Measurements from ENCODE around the gene ADAM12.
"Not testable (repeated sequence)": the region's sequence is repeated elsewhere in the genome, so short reads cannot be mapped to it uniquely, and the experiment has no call there.

Gene ADAM12

GRCh38 chr10:125979976-125980375, 408.3 kb downstream of the ADAM12 start:
- TF ChIP-seq CTCF (IDR thresholded peaks at IDR 0.05; ENCODE audit: extremely low read depth, insufficient read depth, missing control alignments) = no peak
- in situ Hi-C loops (cut with MboI; ENCODE audit: low pct_unique_long_range_greater_than_20kb, low sequenced_read_pairs, unreplicated experiment) = loop anchor here (25.0 kb wide), 1 partner anchor 507 kb away; no protein-coding TSS in a partner anchor
- no peak for DNase-seq (ENCODE audit: low spot score)

GRCh38 chr10:125976960-125977605, 411.2 kb downstream of the ADAM12 start:
- in situ Hi-C loops (cut with MboI; ENCODE audit: low pct_unique_long_range_greater_than_20kb, low sequenced_read_pairs, unreplicated experiment) = loop anchor here (25.0 kb wide), 1 partner anchor 510 kb away; no protein-coding TSS in a partner anchor
- DNase-seq (ENCODE audit: low spot score) = no peak
- peak; percentile 25 for TF ChIP-seq CTCF (IDR thresholded peaks at IDR 0.05; ENCODE audit: extremely low read depth, insufficient read depth, missing control alignments)

GRCh38 chr10:125970077-125970630, 418.1 kb downstream of the ADAM12 start:
- DNase-seq (ENCODE audit: low spot score); in situ Hi-C loops (cut with MboI; ENCODE audit: low pct_unique_long_range_greater_than_20kb, low sequenced_read_pairs, unreplicated experiment): not testable (repeated sequence)

GRCh38 chr10:125967533-125967932, 420.7 kb downstream of the ADAM12 start:
- in situ Hi-C loops (cut with MboI; ENCODE audit: low pct_unique_long_range_greater_than_20kb, low sequenced_read_pairs, unreplicated experiment) = no loop called here
- DNase-seq (ENCODE audit: low spot score) = no peak
- TF ChIP-seq CTCF (IDR thresholded peaks at IDR 0.05; ENCODE audit: extremely low read depth, insufficient read depth, missing control alignments) = no peak

- TF ChIP-seq CTCF (IDR thresholded peaks at IDR 0.05; ENCODE audit: extremely low read depth, insufficient read depth, missing control alignments) = no peak
- in situ Hi-C loops (cut with MboI; ENCODE audit: low pct_unique_long_range_greater_than_20kb, low sequenced_read_pairs, unreplicated experiment) = no loop called here
- no peak for DNase-seq (ENCODE audit: low spot score)
Measured at GRCh38 chr10:125964558-125964957, 423.7 kb downstream of the ADAM12 start.

Measured in GM13977 (cell line).